ENCODE results near the gene FSTL3. TPM values are rescaled to one million over a fixed set of nuclear protein-coding genes. Genes with fewer than 3 reads are reported as not detected.

Gene FSTL3
- total RNA-seq, 1 experiment from 2014 or later = 317 TPM

GRCh38 chr19:650121-650520, 26.1 kb upstream of the FSTL3 start:
- DNase-seq (ENCODE audit: low read depth in 1 of 2, low spot score in 2 of 2) = no peak
- no peaks in the 10 kb centered on the region for H3K27me3 ChIP-seq (replicated peaks)
- peaks cover 86% of the 10 kb centered on the region for H3K36me3 ChIP-seq
- H3K9me3 ChIP-seq (replicated peaks) = no peaks in the 10 kb centered on the region
- no peaks in the 10 kb centered on the region for H3K4me1 ChIP-seq (replicated peaks)
- H3K27ac ChIP-seq = no peak overlapping the region
- H3K4me3 ChIP-seq = no peak overlapping the region

- H3K27ac ChIP-seq = no peak overlapping the region
- H3K27me3 ChIP-seq (replicated peaks) = no peaks in the 10 kb centered on the region
- H3K9me3 ChIP-seq (replicated peaks) = no peaks in the 10 kb centered on the region
- peaks cover 82% of the 10 kb centered on the region for H3K36me3 ChIP-seq
- H3K4me3 ChIP-seq = no peak overlapping the region
- no peaks in the 10 kb centered on the region for H3K4me1 ChIP-seq (replicated peaks)
- DNase-seq (ENCODE audit: low read depth in 1 of 2, low spot score in 2 of 2) = no peak
Observed at GRCh38 chr19:651114-651818, 24.9 kb upstream of the FSTL3 start.

GRCh38 chr19:651991-652390, 24.2 kb upstream of the FSTL3 start:
- Histone ChIP-seq H3K36me3 (peaks cover 80% of the 10 kb centered on the region), H3K27ac (no peak overlapping the region), H3K9me3 (replicated peaks) (no peaks in the 10 kb centered on the region), H3K4me3 (no peak overlapping the region), H3K4me1 (replicated peaks) (no peaks in the 10 kb centered on the region), H3K27me3 (replicated peaks) (no peaks in the 10 kb centered on the region)
- DNase-seq (ENCODE audit: low read depth in 1 of 2, low spot score in 2 of 2) = peak in 1 of 2 experiments; percentile 47

GRCh38 chr19:652467-653389, 23.5 kb upstream of the FSTL3 start:
- no peak for DNase-seq (ENCODE audit: low read depth in 1 of 2, low spot score in 2 of 2)
- Histone ChIP-seq H3K4me3 (no peak overlapping the region), H3K9me3 (replicated peaks) (no peaks in the 10 kb centered on the region), H3K27me3 (replicated peaks) (no peaks in the 10 kb centered on the region), H3K4me1 (replicated peaks) (no peaks in the 10 kb centered on the region), H3K36me3 (peaks cover 78% of the 10 kb centered on the region), H3K27ac (no peak overlapping the region)

- Histone ChIP-seq H3K4me3 (no peak overlapping the region), H3K9me3 (replicated peaks) (no peaks in the 10 kb centered on the region), H3K27ac (no peak overlapping the region), H3K27me3 (replicated peaks) (no peaks in the 10 kb centered on the region), H3K36me3 (peaks cover 80% of the 10 kb centered on the region), H3K4me1 (replicated peaks) (no peaks in the 10 kb centered on the region)
- no peak for DNase-seq (ENCODE audit: low read depth in 1 of 2, low spot score in 2 of 2)
Observed at GRCh38 chr19:653425-653824, 22.8 kb upstream of the FSTL3 start.

GRCh38 chr19:655691-656090, 20.5 kb upstream of the FSTL3 start:
- H3K9me3 ChIP-seq (replicated peaks) = no peaks in the 10 kb centered on the region
- no peaks in the 10 kb centered on the region for H3K27me3 ChIP-seq (replicated peaks)
- no peak overlapping the region for H3K4me3 ChIP-seq
- peaks cover 84% of the 10 kb centered on the region for H3K36me3 ChIP-seq
- H3K4me1 ChIP-seq (replicated peaks) = peaks cover under 1% of the 10 kb centered on the region
- no peak overlapping the region for H3K27ac ChIP-seq
- no peak for DNase-seq (ENCODE audit: low read depth in 1 of 2, low spot score in 2 of 2)

- DNase-seq (ENCODE audit: low read depth in 1 of 2, low spot score in 2 of 2) = no peak
- peaks cover 83% of the 10 kb centered on the region for H3K36me3 ChIP-seq
- no peak overlapping the region for H3K27ac ChIP-seq
- H3K9me3 ChIP-seq (replicated peaks) = no peaks in the 10 kb centered on the region
- no peak overlapping the region for H3K4me3 ChIP-seq
- no peaks in the 10 kb centered on the region for H3K27me3 ChIP-seq (replicated peaks)
- H3K4me1 ChIP-seq (replicated peaks) = peaks cover 13% of the 10 kb centered on the region
Observed at GRCh38 chr19:656751-657559, 19.2 kb upstream of the FSTL3 start.

GRCh38 chr19:657611-658010, 18.6 kb upstream of the FSTL3 start:
- H3K27ac ChIP-seq = no peak overlapping the region
- no peaks in the 10 kb centered on the region for H3K9me3 ChIP-seq (replicated peaks)
- no peak overlapping the region for H3K4me3 ChIP-seq
- H3K4me1 ChIP-seq (replicated peaks) = peaks cover 13% of the 10 kb centered on the region
- no peaks in the 10 kb centered on the region for H3K27me3 ChIP-seq (replicated peaks)
- peaks cover 83% of the 10 kb centered on the region for H3K36me3 ChIP-seq
- no peak for DNase-seq (ENCODE audit: low read depth in 1 of 2, low spot score in 2 of 2)

GRCh38 chr19:658059-658839, 17.9 kb upstream of the FSTL3 start:
- Histone ChIP-seq H3K36me3 (peaks cover 81% of the 10 kb centered on the region), H3K4me3 (no peak overlapping the region), H3K27ac (no peak overlapping the region), H3K9me3 (replicated peaks) (peaks cover 3% of the 10 kb centered on the region; the same call in 1 of the 2 replicates), H3K27me3 (replicated peaks) (no peaks in the 10 kb centered on the region), H3K4me1 (replicated peaks) (peaks cover 13% of the 10 kb centered on the region)
- no peak for DNase-seq (ENCODE audit: low read depth in 1 of 2, low spot score in 2 of 2)

GRCh38 chr19:658916-659839, 17.0 kb upstream of the FSTL3 start:
- Histone ChIP-seq H3K4me1 (replicated peaks) (peaks cover 21% of the 10 kb centered on the region), H3K9me3 (replicated peaks) (peaks cover 3% of the 10 kb centered on the region; the same call in 1 of the 2 replicates), H3K27ac (no peak overlapping the region), H3K27me3 (replicated peaks) (no peaks in the 10 kb centered on the region), H3K36me3 (peaks cover 71% of the 10 kb centered on the region), H3K4me3 (no peak overlapping the region)
- DNase-seq (ENCODE audit: low read depth in 1 of 2, low spot score in 2 of 2) = no peak

- H3K4me1 ChIP-seq (replicated peaks) = peaks cover 31% of the 10 kb centered on the region
- H3K4me3 ChIP-seq = peak overlapping the region; percentile 100
Observed at GRCh38 chr19:660793-661426, 15.3 kb upstream of the FSTL3 start.

More at GRCh38 chr19:660793-661426, 15.3 kb upstream of the FSTL3 start:
- Histone ChIP-seq H3K9me3 (replicated peaks) (peaks cover 3% of the 10 kb centered on the region; the same call in 1 of the 2 replicates), H3K27me3 (replicated peaks) (no peaks in the 10 kb centered on the region), H3K27ac (no peak overlapping the region), H3K36me3 (peaks cover 59% of the 10 kb centered on the region)
- no peak for DNase-seq (ENCODE audit: low read depth in 1 of 2, low spot score in 2 of 2)
